H1 (cell line): ENCODE results near the gene ERC1. TPM values are rescaled to one million over a fixed set of nuclear protein-coding genes. Genes with fewer than 3 reads are reported as not detected.

ENCODE experiments used
- CTCF ChIA-PET: fragments of 300-600 bp; sonication (Branson Sonifier 250); formaldehyde crosslinking; loops from one replicate; lab custom pipeline; 2021; ENCODE audit not compliant: partially characterized antibody; lab: Charles Lee
- POLR2A ChIA-PET: fragments of 300-600 bp; sonication (Branson Sonifier 250); formaldehyde crosslinking; loops from one replicate; lab custom pipeline; 2021; ENCODE audit warnings: inconsistent platforms; ENCODE audit not compliant: partially characterized antibody; lab: Charles Lee
- DNase-seq, 2 experiments: peaks; one replicate each; pipeline versions ENCODE4 v3.0.0 to v3.0.0-alpha.2; 2010 to 2022; ENCODE audit warnings: low spot score in 2 of 2, low read depth in 1 of 2, mixed read lengths in 1 of 2
- FAIRE-seq: peaks from 2 replicates; lab custom pipeline; 2011; peaks lifted over from hg19 to GRCh38; lab: Jason Lieb, UNC
- H2AFZ ChIP-seq: 2 replicates; pipeline ENCODE4 v1.8.1; 2012; ENCODE audit warnings: low read length, inconsistent platforms
- H2AK5ac ChIP-seq: 2 replicates; pipeline ENCODE4 v1.6.1; 2013; ENCODE audit warnings: low read depth, low read length
- H2BK120ac ChIP-seq: replicated peaks from 2 replicates; pipeline ENCODE3; 2013; ENCODE audit warnings: low read depth, low read length, inconsistent platforms
- H2BK12ac ChIP-seq: 2 replicates; pipeline ENCODE4 v1.6.1; 2013; ENCODE audit warnings: low read depth, low read length
- H2BK15ac ChIP-seq: 2 replicates; pipeline ENCODE4 v1.6.1; 2013; ENCODE audit warnings: low read length
- H2BK20ac ChIP-seq: 2 replicates; pipeline ENCODE4 v1.6.1; 2013; ENCODE audit warnings: low read length
- H2BK5ac ChIP-seq: 2 replicates; pipeline ENCODE4 v1.6.1; 2013; ENCODE audit warnings: low read depth, low read length
- H3K14ac ChIP-seq: 2 replicates; pipeline ENCODE4 v1.6.1; 2013; ENCODE audit warnings: inconsistent platforms; ENCODE audit not compliant: insufficient read length
- H3K18ac ChIP-seq: 2 replicates; pipeline ENCODE4 v1.6.1; 2013; ENCODE audit warnings: low read length; ENCODE audit errors: extremely low read depth
- H3K23ac ChIP-seq: 2 replicates; pipeline ENCODE4 v1.6.1; 2013; ENCODE audit warnings: inconsistent platforms; ENCODE audit not compliant: insufficient read length
- H3K23me2 ChIP-seq: 2 replicates; pipeline ENCODE4 v1.6.1; 2013; ENCODE audit warnings: low read depth, low read length
- H3K27ac ChIP-seq: 2 replicates; pipeline ENCODE4 v1.6.1; 2011; ENCODE audit warnings: low read depth, low read length, inconsistent platforms
- H3K27me3 ChIP-seq, 4 experiments: replicated peaks in 1 of 4; 1 replicate in 1 of 4; 2 replicates in 3 of 4; pipeline versions ENCODE4 v1.6.1 to v1.8.1; 2011 to 2013; ENCODE audit warnings: low read length in 3 of 4, mild to moderate bottlenecking in 3 of 4, inconsistent platforms in 2 of 4, mixed read lengths in 2 of 4, moderate library complexity in 1 of 4; ENCODE audit not compliant: control insufficient read depth in 3 of 4, insufficient read depth in 3 of 4; ENCODE audit errors: extremely low read depth in 1 of 4
- H3K36me3 ChIP-seq, 4 experiments: 2 replicates each; pipeline versions ENCODE4 v1.6.1 to v1.8.1; 2011 to 2013; ENCODE audit warnings: mild to moderate bottlenecking in 4 of 4, low read length in 3 of 4, moderate library complexity in 2 of 4, control low read depth in 1 of 4, inconsistent platforms in 1 of 4; ENCODE audit not compliant: insufficient read depth in 4 of 4, control insufficient read depth in 2 of 4
- H3K4ac ChIP-seq: replicated peaks from 2 replicates; pipeline ENCODE3; 2013; ENCODE audit warnings: low read length, low read depth, mixed read lengths, inconsistent platforms; ENCODE audit not compliant: insufficient read length
- H3K4me1 ChIP-seq, 4 experiments: replicated peaks in 1 of 4; 1 replicate in 1 of 4; 2 replicates in 3 of 4; pipeline versions ENCODE4 v1.6.1 to v1.8.1; 2011 to 2013; ENCODE audit warnings: low read length in 3 of 4, inconsistent platforms in 2 of 4, mixed read lengths in 1 of 4; ENCODE audit not compliant: insufficient read depth in 4 of 4, control insufficient read depth in 3 of 4
- H3K4me2 ChIP-seq, 2 experiments: 2 replicates each; pipeline versions ENCODE4 v1.6.1 to v1.8.1; 2011 to 2013; ENCODE audit warnings: low read depth in 2 of 2, low read length in 2 of 2, control low read depth in 1 of 2, inconsistent platforms in 1 of 2, mild to moderate bottlenecking in 1 of 2; ENCODE audit not compliant: insufficient read depth in 1 of 2
- H3K4me3 ChIP-seq, 4 experiments: fragments of 200-600, 300-600 bp in 1 of 4; sonication (generic), shearing (Covaris generic), sonication (Bioruptor Twin) in 1 of 4; 2 replicates each; pipeline versions ENCODE4 v1.5.1 to v1.8.1; 2011 to 2016; ENCODE audit warnings: low read length in 4 of 4, low read depth in 3 of 4, control low read depth in 2 of 4, inconsistent platforms in 2 of 4, mild to moderate bottlenecking in 2 of 4, mixed read lengths in 1 of 4, moderate library complexity in 1 of 4; ENCODE audit not compliant: insufficient read depth in 2 of 4; ENCODE audit errors: extremely low read depth in 1 of 4
- H3K56ac ChIP-seq: replicated peaks from 2 replicates; pipeline ENCODE3; 2013; ENCODE audit warnings: low read depth, mild to moderate bottlenecking, mixed read lengths, low read length, inconsistent platforms; ENCODE audit not compliant: insufficient read length
- H3K79me1 ChIP-seq: 2 replicates; pipeline ENCODE4 v1.6.1; 2013; ENCODE audit warnings: low read depth, low read length, control low read depth
- H3K79me2 ChIP-seq, 2 experiments: 2 replicates each; pipeline versions ENCODE4 v1.6.1 to v1.8.1; 2012 to 2013; ENCODE audit warnings: low read length in 2 of 2, mild to moderate bottlenecking in 2 of 2, inconsistent platforms in 1 of 2; ENCODE audit not compliant: insufficient read depth in 2 of 2, control insufficient read depth in 1 of 2
- H3K9ac ChIP-seq, 4 experiments: replicated peaks in 1 of 4; 1 replicate in 1 of 4; 2 replicates in 3 of 4; pipeline versions ENCODE4 v1.6.1 to v1.8.1; 2011 to 2013; ENCODE audit warnings: low read depth in 3 of 4, low read length in 3 of 4, control low read depth in 2 of 4, mild to moderate bottlenecking in 2 of 4, moderate library complexity in 2 of 4, inconsistent platforms in 1 of 4; ENCODE audit errors: extremely low read depth in 1 of 4
- H3K9me3 ChIP-seq, 2 experiments: 2 replicates each; pipeline versions ENCODE4 v1.6.1 to v1.8.1; 2012 to 2013; ENCODE audit warnings: mild to moderate bottlenecking in 2 of 2, moderate library complexity in 2 of 2, control low read depth in 1 of 2, inconsistent platforms in 1 of 2, low read depth in 1 of 2, low read length in 1 of 2, mixed read lengths in 1 of 2; ENCODE audit not compliant: insufficient read depth in 2 of 2
- H4K20me1 ChIP-seq, 2 experiments: replicated peaks in 1 of 2; 2 replicates each; pipeline versions ENCODE3 to v1.8.1; 2011 to 2013; ENCODE audit warnings: inconsistent platforms in 2 of 2, low read length in 2 of 2, mild to moderate bottlenecking in 1 of 2; ENCODE audit not compliant: insufficient read depth in 2 of 2, control insufficient read depth in 1 of 2
- H4K5ac ChIP-seq: 2 replicates; pipeline ENCODE4 v1.6.1; 2013; ENCODE audit warnings: low read length, low read depth, mixed read lengths, inconsistent platforms; ENCODE audit not compliant: insufficient read length
- H4K8ac ChIP-seq: 2 replicates; pipeline ENCODE4 v1.8.0; 2013; ENCODE audit warnings: mild to moderate bottlenecking, moderate library complexity, low read length, inconsistent platforms; ENCODE audit not compliant: insufficient read depth; ENCODE audit errors: extremely low read depth
- H4K91ac ChIP-seq: replicated peaks from 2 replicates; pipeline ENCODE3; 2013; ENCODE audit warnings: low read length, mixed read lengths, inconsistent platforms; ENCODE audit not compliant: insufficient read length
- ATF3 ChIP-seq: IDR thresholded peaks from 2 replicates; pipeline ENCODE4 v1.6.1; 2011; ENCODE audit warnings: low read depth, mild to moderate bottlenecking, low read length; ENCODE audit not compliant: insufficient read depth
- BRCA1 ChIP-seq: IDR thresholded peaks from 2 replicates; pipeline ENCODE4 v1.6.1; 2012; ENCODE audit warnings: low read depth, low read length, improper control_type of control experiment
- CEBPB ChIP-seq: IDR thresholded peaks from 2 replicates; pipeline ENCODE4 v1.6.1; 2012; ENCODE audit warnings: low read depth, low read length
- FOSL1 ChIP-seq: IDR thresholded peaks from 2 replicates; pipeline ENCODE4 v1.6.1; 2011; ENCODE audit warnings: mild to moderate bottlenecking, low read depth, low read length, moderate library complexity; ENCODE audit not compliant: insufficient read depth
- HDAC6 ChIP-seq: IDR thresholded peaks from one replicate; pipeline ENCODE4 v1.7.1; 2012; ENCODE audit warnings: low read depth, mild to moderate bottlenecking, inconsistent platforms, low read length, moderate library complexity
- JUN ChIP-seq: IDR thresholded peaks from 2 replicates; pipeline ENCODE4 v1.6.1; 2011; ENCODE audit warnings: low read depth, mild to moderate bottlenecking, improper control_type of control experiment, low read length
- MAFK ChIP-seq: IDR thresholded peaks from 2 replicates; pipeline ENCODE4 v1.6.1; 2012; ENCODE audit warnings: low read depth, mild to moderate bottlenecking, improper control_type of control experiment, low read length
- RAD21 ChIP-seq, 2 experiments: IDR thresholded peaks in 1 of 2; conservative IDR thresholded peaks in 1 of 2; 2 replicates each; pipeline ENCODE4 v1.6.1; 2011; ENCODE audit warnings: low read depth in 2 of 2, low read length in 2 of 2, improper control_type of control experiment in 1 of 2, inconsistent platforms in 1 of 2, mild to moderate bottlenecking in 1 of 2, moderate library complexity in 1 of 2
- RNF2 ChIP-seq: fragments of 200-900, 300-1000 bp; sonication (generic); IDR thresholded peaks from 2 replicates; pipeline ENCODE4 v1.7.1; 2016; ENCODE audit warnings: borderline replicate concordance, low read depth, mild to moderate bottlenecking, antibody characterized with exemption, low read length; ENCODE audit not compliant: poor library complexity, severe bottlenecking; ENCODE audit errors: missing control alignments
- SIRT6 ChIP-seq: IDR thresholded peaks from one replicate; pipeline ENCODE4 v1.7.1; 2012; ENCODE audit warnings: low read length, inconsistent platforms
- SP2 ChIP-seq: IDR thresholded peaks from 2 replicates; pipeline ENCODE4 v1.6.1; 2012; ENCODE audit warnings: mild to moderate bottlenecking, low read length, inconsistent platforms
- SRF ChIP-seq: IDR thresholded peaks from 2 replicates; pipeline ENCODE4 v1.6.1; 2011; ENCODE audit warnings: mild to moderate bottlenecking, low read depth, low read length, moderate library complexity
- TAF7 ChIP-seq: optimal IDR thresholded peaks from 2 replicates; pipeline ENCODE3; 2011; ENCODE audit warnings: low read depth, mild to moderate bottlenecking, inconsistent platforms, low read length, moderate library complexity, borderline replicate concordance
- ZNF274 ChIP-seq: IDR thresholded peaks from 2 replicates; pipeline ENCODE4 v1.7.0; 2012; ENCODE audit warnings: low read length, borderline replicate concordance; ENCODE audit errors: extremely low read depth
- WGBS, 2 experiments: shearing (Covaris generic) in 1 of 2; methylation state at CpG; one replicate each; pipeline versions ENCODE4 v1.1.6 to v1.1.7; 2013 to 2015; ENCODE audit warnings: low lambda C conversion rate in 2 of 2, mixed read lengths in 2 of 2, inconsistent platforms in 1 of 2, low coverage in 1 of 2, missing lambda C conversion rate in 1 of 2; ENCODE audit not compliant: insufficient replicate concordance in 2 of 2, insufficient coverage in 1 of 2, insufficient read length in 1 of 2; ENCODE audit errors: extremely low coverage in 1 of 2, missing lambda C conversion rate in 1 of 2; 5-methylcytosine and 5-hydroxymethylcytosine counted together
- polyA plus RNA-seq, 7 experiments: library from polyadenylated mRNA; depleted of rRNA in 3 of 7; stranded (reverse) in 5 of 7; unstranded in 2 of 7; fragments of >200 nt in 5 of 7; fragments of 200-250 nt in 2 of 7; gene quantifications; 1 replicate in 5 of 7; 2 replicates in 1 of 7; 4 replicates in 1 of 7; pipeline versions ENCODE4 v1.2.1 to v1.2.3, GENCODE V29; 2011 to 2013; ENCODE audit warnings: missing spikeins in 2 of 7, mixed read lengths in 2 of 7
- total RNA-seq: library from RNA; stranded (reverse); fragmentation: NEBNext Ultra II Directional; extraction: Animal tissue kit (Norgen Biotek cat#: 25700); gene quantifications from 2 replicates; pipeline ENCODE4 v1.2.1, GENCODE V29; 2021

ERC1 gene
- total and polyA plus RNA-seq, 2 of the 8 experiments (the other 6 are each of a cell fraction or from before 2014, with no cell fraction given): 7.8 to 45.7 TPM

- POLR2A ChIA-PET: no interaction called here
- Histone ChIP-seq H3K9me3 (peaks cover 0 to 3% of the 10 kb centered on the region in 2 experiments; a peak in 1 of 4 replicates), H3K4me1 (no peaks in the 10 kb centered on the region), H2AK5ac (no peak overlapping the region), H3K4ac (no peak overlapping the region), H2BK5ac (no peak overlapping the region), H3K79me1 (no peaks in the 10 kb centered on the region), H3K23ac (no peak overlapping the region), H3K23me2 (no peaks in the 10 kb centered on the region), H3K56ac (no peak overlapping the region), H3K79me2 (no peaks in the 10 kb centered on the region), H2BK20ac (no peak overlapping the region), H3K27me3 (no peaks in the 10 kb centered on the region), H2BK12ac (no peak overlapping the region), H3K14ac (no peak overlapping the region), H4K8ac (no peak overlapping the region), H3K36me3 (peaks cover 0 to 6% (median 1%) of the 10 kb centered on the region in 4 experiments; a peak in 2 of 8 replicates), H3K4me3 (no peak overlapping the region), H4K20me1 (no peaks in the 10 kb centered on the region), H3K9ac (no peak overlapping the region), H2BK15ac (no peak overlapping the region), H3K27ac (no peak overlapping the region), H4K5ac (no peak overlapping the region), H3K4me2 (no peak overlapping the region), H2AFZ (no peak overlapping the region), H2BK120ac (no peak overlapping the region), H4K91ac (no peak overlapping the region), H3K18ac (no peak overlapping the region)
- CTCF ChIA-PET: interaction anchor here (1.0 kb wide), 1 partner anchor 9 kb away, joined by 3 read pairs; no protein-coding TSS in a partner anchor
- FAIRE-seq: no peak
- WGBS, 2 experiments: 97% methylated on average over 8 of the region's 8 CpGs; no CpG with 5 or more reads in 1 of the 2 experiments
- no peak for DNase-seq
- TF ChIP-seq CEBPB: no peak
- TF ChIP-seq SP2: no peak
- no peak for TF ChIP-seq TAF7
- no peak for TF ChIP-seq FOSL1
- TF ChIP-seq SRF: no peak
- TF ChIP-seq RNF2: no peak
- no peak for TF ChIP-seq ZNF274
- no peak for TF ChIP-seq SIRT6
- TF ChIP-seq RAD21 (IDR thresholded peaks at IDR 0.05 in 1 of 2, conservative IDR thresholded peaks at IDR 0.05 in 1 of 2; ENCODE audit: low read depth in 2 of 2, low read length in 2 of 2): no peak
- no peak for TF ChIP-seq HDAC6
- TF ChIP-seq JUN: no peak
- no peak for TF ChIP-seq MAFK
- no peak for TF ChIP-seq BRCA1
- TF ChIP-seq ATF3: no peak
Observed at GRCh38 chr12:1309613-1310012, 318.6 kb downstream of the ERC1 start.
